SK-MEL-5 (cell line): Measurements from ENCODE around the gene MRPL49. TPM values are rescaled to one million over a fixed set of nuclear protein-coding genes. Genes with fewer than 3 reads are reported as not detected.

ENCODE experiments used
- DNase-seq: peaks from one replicate; pipeline ENCODE4 v3.0.0-alpha.2; 2016; ENCODE audit warnings: low read depth, low spot score
- in situ Hi-C: cut with HindIII; loops from 2 replicates; pipeline ENCODE4 v1.10.0; 2016; ENCODE audit warnings: low sequenced_read_pairs, high pct_unique_total_duplicates, low pct_unique_long_range_greater_than_20kb
- total RNA-seq: library from RNA; depleted of rRNA; stranded (reverse); fragments of >200 nt; shearing (Covaris generic); gene quantifications from 2 replicates; pipeline ENCODE4 v1.2.3, GENCODE V29; 2014

Gene MRPL49
- total RNA-seq, 1 experiment from 2014 or later: 52.2 TPM

DNA sequence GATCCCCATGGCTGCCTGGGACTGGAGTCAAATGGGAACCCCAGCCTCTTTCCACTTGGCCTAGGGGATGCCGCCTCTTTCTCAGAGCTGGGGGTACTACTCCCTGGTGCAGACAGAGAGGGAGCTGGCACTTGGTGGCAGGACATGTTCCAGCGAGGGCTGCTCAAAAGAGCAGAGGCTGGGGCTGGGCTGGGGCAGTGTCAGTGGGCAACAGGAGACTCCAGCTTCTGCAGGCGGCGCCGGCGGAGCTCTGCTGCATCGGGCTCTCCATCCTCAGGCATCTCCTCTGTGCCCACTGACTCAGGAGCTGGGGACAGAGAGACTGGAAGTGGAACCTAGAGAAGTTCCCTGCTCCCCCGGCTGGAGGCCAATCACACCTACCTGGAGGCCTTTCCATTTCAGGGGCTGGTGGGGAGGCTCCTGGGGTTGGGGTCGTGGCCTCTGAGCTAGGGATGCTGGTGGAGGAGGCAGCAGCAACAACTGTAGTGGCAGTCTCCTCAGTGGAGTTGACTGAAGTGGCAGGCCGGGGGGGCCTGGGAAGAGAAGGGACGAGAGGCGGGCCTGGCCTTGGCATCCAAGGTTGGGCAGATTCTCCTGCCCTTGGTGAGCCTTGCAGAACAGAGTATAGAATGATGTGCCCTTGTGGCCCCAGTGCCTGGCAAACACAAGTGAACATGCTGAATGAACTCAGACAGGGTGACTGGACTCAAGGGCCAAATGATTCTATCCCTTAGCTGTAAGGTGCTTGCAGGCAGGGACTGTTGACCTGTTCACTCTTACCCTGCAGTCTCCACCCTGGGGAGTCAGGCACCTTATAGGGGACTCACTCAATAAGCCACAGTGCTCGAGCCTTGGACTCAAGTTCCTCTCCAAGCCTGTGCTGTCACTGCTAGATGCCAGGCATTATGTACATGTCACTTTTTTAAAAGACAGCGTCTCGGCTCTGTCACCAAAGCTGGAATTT lies 6.3 kb downstream of the MRPL49 start:
- no peak for DNase-seq
- in situ Hi-C loops: no loop called here

DNA sequence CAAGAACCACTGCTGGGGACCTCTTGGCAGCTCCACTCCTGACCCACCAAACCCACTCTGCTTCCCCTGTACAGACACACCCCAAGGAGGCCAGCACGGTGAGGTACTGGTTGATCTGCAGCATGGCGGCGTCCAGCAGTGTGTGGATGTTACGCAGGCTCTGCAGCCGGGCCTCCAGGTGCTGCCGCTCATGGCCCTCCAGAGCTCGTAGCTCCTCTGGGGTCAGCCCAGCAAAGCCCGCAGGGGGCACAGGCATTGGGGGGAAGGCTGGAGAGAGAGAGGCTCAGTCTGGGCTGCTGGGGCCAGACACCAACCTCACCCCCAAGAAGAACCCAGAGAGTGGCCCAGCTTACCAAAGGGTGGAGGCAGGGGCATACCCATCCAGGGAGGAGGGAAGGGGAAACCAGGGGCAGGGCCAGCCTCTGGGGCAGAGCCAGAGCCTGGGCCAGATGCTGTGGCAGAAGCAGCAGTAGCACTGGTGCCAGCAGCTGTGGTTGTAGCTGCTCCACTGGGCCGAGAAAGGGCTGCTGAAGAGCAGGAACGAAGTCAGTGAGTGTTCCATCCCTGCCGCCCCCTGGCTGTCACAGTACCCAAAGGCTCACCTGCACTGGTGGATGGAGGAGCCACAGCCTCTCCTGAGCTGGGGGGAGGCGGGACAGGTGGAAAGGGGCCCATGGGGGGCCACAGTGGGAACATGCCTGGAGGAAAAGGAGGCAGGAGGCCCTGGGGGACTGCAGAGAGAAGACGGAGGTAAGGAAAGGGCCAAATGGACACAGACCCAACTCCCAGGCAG lies 7.7 kb downstream of the MRPL49 start:
- no peak for DNase-seq
- in situ Hi-C loops: no loop called here

DNA sequence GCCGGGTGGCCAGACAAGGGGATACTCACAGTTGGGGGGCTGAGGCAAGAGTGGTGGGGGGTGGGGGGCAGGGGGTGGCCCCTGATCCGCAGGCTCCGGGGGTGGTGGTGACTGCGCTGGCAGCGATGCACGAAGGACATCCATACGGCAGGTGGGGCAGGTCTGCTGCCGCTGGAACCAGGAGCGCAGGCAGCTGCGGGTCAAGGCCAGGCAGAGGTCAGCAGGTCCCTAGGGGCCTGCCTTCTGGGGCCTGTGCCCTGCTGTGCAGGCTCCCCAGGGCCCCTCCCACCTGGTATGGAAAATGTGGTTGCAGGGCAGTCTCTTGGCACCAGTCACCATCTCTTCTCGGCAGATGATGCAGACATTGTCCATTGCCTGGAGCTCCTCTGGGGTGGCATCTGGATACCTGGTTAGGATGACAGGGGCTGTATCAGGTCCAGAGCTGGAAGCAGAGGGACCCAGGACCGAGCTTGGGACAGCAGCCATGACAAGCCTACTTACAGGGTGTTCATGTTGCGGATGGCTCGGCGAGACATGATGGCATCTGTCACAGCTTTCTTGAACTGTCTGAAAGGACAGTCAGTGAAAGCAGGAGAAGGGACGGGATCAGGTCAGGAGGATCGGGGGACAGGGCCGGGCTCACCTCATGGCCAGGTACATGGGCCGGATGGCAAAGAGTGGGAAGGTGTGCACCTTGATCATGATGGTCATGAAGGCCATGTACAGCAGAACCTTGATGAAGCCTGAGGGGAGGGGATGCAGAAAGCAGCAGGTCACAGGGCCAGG lies 8.7 kb downstream of the MRPL49 start:
- no peak for DNase-seq
- in situ Hi-C loops: no loop called here

DNA sequence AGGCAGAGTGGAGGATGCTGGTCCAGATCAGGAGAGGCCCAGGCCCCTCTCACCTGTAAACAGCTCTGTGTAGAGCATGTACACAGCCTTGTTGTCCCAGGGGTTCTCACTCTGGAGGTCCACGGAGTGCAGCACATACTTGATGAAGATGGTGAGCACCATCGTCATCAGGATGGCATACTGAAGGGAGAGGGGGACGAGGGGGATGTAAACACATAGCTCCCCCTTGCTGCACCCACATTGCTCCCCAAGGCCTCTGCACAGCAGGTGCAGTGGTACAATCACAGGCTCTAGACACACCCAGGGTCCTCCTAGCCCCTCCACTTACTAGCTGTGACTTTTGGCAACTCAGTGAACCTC lies 9.3 kb downstream of the MRPL49 start:
- in situ Hi-C loops: no loop called here
- no peak for DNase-seq

DNA sequence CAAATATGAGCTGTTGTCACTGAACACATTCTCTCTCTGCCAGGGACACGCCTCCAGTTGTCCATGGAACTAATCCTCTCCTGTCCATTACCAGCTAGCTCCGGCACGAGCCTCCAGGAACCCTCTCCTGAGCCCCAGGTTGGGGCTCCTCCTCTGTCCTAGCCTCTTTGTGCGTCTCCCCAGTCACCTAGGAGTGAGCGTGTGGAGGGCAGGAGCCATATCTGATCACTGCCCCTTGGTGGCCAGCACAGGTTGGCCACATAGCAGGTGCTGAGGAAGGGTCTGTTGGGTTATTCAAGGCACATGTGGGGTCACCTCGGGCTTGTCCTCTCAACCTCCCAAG lies 9.7 kb downstream of the MRPL49 start:
- in situ Hi-C loops: no loop called here

DNA sequence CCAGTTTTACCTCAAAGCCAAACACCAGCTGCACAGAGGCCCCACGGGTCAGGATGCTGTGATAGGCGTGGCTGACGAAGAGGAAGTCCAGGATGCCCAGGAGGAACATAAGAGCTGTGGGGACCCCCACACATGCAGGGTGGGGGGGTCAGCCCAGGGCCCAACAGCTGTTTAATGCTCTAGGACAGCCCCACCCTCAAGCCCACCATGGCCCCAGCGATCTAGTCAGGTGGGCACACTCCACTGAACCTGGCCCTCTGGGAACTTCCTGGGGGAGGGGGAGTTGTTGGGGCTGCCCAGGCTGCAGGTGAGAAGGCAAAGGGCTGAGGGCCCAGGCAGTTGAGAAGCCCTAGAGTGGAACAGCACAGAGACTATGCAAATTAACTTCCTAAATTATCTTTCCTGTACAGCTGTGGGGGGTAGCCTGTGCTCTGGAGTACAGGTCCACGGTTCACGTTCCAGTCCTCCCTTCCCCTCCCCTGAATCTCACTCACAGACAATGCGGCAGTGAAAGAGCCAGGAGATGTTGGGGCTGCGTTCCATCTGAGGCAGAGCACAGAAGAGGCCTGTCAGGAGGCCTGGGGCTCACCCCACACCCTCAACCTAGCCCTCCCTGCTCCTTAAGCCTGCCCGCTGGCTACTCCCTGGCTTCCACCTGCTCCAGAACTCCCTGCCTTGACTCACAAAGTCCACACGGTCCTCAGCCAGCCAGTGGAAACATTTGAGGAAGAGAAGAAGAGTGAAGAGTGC lies 10.3 kb downstream of the MRPL49 start:
- no peak for DNase-seq
- in situ Hi-C loops: no loop called here

More for the DNA sequence above, 9.7 kb downstream of the MRPL49 start:
- no peak for DNase-seq

DNA sequence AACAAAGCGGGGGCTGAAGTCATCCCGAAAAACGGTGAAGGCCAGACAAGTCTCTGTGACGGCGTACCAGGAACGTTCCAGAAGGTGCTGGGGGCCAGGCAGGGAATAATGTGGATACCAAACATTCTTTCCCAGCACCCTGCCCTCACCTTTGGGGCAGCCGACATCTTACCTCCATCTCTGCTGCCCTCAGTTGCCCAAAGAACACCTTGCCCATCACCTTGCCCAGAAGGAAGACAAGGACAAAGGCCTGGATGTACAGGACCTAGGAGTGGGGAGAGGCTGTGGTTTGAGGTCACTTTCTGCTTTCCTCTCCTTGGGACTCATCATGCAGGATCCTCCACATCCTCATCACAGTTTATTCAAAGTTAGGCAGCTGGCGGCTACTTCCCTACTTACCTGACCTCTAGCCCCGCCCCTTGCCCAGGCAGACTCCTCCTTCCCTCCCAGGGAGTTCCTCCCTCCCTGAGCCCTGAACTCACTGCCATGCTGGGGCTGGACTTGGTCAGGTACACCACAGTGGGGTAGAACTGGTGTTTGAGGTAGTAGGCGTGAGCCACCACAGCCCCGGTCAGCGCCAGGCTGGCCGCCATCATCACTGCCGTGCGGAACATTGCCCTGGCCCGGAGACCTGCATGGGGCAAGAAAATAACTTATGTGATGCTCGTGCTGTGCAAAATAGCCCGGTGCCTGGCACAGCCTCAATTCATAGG lies 11.0 kb downstream of the MRPL49 start:
- DNase-seq: peak; percentile 34
- in situ Hi-C loops: no loop called here

DNA sequence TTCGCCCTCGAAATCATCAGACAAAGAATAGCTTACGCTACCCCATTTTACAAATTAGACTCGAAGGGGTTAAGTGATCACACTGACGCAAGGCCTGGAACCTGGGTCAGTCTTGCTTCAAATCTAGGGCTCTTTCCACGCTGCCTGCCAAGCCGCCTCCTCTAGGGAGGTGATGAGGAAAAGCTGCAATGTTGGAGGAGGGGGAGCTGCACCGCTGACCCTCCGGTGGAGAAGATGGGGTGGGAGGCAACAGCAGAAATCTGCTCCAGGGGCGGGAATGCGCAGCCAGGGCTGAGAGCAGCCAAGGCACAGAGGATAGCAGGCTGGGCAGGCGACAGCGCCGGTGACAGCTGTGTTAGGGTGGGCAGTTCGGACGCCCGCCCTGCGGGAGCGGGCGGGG lies 11.6 kb downstream of the MRPL49 start:
- no peak for DNase-seq
- in situ Hi-C loops: no loop called here

DNA sequence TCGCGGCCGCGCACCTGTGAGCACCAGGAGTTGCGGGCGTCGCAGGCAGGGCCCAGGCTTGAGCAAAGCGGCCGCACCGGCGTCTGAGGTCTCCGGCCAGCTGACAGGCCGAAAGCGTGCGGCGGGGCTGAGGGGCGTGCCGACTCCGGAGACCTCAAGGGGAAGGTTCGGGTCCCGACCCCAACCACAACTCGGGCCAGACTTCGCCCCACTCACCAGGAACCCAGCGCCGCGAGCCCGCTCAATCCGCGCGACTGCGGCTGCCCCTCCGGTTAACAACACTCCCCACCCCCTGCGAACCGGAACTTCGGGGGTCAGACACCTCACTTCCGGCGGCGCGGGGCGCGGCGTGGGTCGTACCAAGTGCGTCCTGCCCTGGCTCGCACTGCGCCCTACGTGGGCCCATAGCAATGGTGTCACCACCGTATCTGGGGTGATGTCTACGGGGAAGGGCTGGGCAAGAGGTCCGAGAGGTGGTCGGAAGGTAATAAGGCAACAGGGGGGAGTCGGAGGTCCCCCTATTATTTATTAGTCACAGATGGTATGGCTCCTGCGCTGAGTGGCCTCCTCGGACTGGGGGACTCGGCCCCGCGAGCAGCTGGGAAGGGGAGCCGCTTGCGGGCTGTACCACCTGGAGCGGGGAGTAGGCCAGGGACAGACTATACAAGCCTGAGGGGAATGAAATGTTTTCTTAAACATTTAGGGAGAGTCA lies 12.3 kb downstream of the MRPL49 start, which contains the start of gene SYVN1:
Gene SYVN1 (minus strand): TSS at position 280 of the 712 bp plus-strand sequence. CDS start 918 bp downstream, outside the sequence.
- DNase-seq: peak; percentile 81
- in situ Hi-C loops: no loop called here

DNA sequence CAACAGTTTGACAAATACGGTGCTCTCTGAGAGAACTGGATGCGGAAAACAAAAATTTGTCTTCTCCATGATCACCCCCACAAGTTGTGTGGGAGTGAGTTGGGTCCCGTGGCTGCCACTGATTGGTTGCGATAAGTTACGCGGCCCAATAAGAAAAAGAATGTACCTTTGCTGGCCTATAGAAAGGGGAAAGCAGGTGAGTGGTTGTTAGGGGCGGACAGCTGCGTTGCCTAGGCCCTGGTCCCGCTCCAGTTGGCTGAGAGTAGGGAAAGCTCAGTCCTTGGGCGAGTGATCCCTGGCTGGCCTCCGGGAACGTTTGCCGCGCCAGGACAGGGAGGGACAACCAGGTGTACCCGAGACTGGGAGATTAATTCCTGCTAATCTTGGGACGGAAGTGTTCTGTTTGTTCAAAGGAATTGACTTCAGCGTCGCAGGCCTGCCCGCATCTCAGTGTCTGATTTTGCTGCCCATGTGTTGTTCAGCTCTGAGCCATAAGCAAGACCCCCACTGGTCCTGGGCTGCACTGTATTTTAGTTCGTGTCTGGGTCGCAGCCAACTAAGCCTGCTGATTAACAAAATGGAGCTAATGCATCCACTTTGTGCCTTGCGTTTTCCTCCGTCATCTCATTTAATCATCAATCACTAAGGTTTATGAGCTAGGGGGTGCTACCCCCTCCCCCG lies 13.0 kb downstream of the MRPL49 start:
- in situ Hi-C loops: no loop called here
- DNase-seq: peak; percentile 95

DNA sequence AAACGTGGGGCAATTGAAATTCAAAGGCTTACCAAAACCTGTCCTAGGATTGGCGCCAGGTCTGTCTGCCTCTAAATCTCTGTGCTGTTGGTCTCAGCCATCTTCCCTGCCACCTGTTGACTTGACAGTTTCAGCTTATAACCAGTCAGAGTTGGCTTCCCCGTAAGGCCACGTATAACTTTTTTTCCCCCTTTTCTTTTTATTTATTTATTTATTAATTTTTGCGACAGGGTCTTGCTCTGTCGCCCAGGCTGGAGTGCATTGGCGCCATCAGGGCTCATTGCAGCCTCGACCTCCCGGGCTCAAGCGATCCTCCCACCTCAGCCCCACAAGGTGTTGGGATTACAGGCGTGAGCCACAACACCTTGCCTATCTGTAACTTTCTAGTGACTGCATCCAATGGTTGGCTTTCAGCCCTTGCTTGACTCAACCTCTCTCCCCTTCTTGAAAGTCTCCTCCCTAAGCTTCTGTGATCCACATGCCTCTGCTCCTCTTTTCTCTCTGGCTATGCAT lies 13.6 kb downstream of the MRPL49 start:
- in situ Hi-C loops: no loop called here
- DNase-seq: no peak

DNA sequence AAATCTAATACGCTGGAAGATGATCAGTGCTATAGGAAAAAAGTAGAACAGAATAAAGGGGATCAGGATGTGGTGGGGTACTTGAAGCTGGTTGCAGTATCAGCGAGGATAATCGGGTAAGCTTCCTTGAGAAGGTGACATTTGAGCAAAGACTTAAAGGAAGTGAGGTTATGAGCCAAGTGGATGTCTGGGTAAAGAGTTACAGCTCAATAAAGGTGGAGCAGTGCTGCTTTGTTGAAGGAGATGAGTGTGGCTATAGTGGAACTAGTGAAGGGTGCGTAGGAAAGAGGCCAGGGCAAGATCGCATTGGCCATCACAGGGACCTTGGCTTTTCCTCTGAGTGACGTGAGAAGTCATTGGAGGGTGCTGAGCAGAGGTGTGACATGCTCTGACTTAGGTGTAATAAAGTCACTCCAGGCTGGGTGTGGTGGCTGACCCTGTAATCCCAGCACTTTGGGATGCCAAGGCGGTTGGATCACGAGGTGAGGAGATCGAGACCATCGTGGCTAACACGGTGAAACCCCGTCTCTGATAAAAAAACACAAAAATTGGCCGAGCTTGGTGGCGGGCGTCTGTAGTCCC lies 14.5 kb downstream of the MRPL49 start:
- no peak for DNase-seq
- in situ Hi-C loops: no loop called here

DNA sequence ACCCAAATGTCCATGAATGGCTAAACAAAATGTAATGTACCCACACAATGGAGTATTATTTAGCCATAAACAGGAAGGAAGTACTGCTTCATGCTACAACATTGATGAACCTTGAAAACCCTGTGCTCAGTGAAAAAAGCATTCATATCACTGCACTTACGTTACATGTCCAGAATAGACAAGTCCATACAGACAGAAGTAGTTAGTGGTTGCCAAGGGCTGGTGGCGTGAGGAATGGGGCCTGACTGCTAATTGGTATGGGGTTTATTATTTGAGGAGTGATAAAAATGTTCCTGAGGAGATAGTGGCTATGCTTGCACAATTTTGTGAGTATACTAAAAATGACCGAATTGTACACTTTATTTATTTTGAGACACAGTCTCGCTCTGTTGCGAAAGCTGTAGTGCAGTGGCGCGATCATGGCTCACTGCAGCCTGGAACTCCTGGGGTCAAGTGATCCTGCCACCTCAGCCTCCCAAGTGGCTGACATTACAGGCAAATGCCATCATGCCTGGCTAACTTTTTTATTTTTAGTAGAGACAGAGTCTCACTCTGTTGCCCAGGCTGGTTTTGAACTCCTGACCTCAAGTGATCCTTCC lies 19.9 kb downstream of the MRPL49 start:
- DNase-seq: no peak
- in situ Hi-C loops: no loop called here

DNA sequence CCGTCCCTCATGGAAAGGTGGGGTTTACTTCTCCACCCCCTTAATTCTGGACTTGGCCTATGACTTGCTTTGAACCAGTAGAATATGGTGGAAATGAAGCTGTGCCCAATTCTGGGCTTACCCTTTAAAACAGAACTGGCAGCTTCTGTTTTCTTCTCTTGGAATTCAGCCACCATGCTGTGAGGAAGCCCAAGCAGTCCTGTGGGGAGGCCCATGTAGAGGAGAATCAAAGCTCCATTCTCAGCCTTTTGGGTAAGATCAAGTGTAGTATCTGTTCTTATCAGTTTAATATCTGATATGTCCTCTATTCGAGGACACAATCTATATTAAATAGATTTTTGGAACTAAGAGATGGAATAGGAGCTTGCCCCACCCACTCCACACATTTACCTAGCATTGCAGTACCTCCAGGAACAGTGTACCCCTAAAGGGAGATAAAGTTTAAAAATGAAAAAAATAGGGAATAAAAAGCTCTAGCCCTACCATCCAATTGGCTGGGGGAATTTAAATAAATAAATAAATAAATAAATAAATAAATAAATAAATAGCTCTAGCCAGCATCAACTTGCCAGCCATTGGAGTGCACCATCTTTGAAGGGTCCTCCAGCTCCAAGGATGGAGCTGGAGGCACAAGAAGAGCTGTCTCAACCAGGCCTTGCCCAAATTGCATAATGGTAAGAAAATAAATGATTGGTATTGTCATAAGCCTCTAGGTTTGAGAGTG lies 25.4 kb downstream of the MRPL49 start:
- in situ Hi-C loops: no loop called here
- no peak for DNase-seq
